ENCODE measurements around the gene FTO.

FTO gene

GRCh38 chr16:53953336-53953735, 249.4 kb downstream of the FTO start:
- H3K27me3 ChIP-seq (ENCODE audit: low read length): no peaks in the 10 kb centered on the region
- no peaks in the 10 kb centered on the region for H3F3A ChIP-seq (ENCODE audit: insufficient read depth)
- H3K79me2 ChIP-seq (ENCODE audit: insufficient read depth, low read length): no peaks in the 10 kb centered on the region
- no peaks in the 10 kb centered on the region for H3K36me3 ChIP-seq (ENCODE audit: low read length)
- no peaks in the 10 kb centered on the region for H4K20me1 ChIP-seq (ENCODE audit: low read depth, low read length)
- no peak overlapping the region for H3K27ac ChIP-seq (ENCODE audit: low read depth, low read length)
- H3K9me3 ChIP-seq (ENCODE audit: insufficient read depth, low read length): no peaks in the 10 kb centered on the region
- no peak overlapping the region for H2AFZ ChIP-seq (ENCODE audit: low read depth, low read length, severe bottlenecking)
- no peak for TF ChIP-seq EZH2phosphoT487 (conservative IDR thresholded peaks at IDR 0.05; ENCODE audit: low read length)
- no peak for TF ChIP-seq CTCF (IDR thresholded peaks at IDR 0.05; ENCODE audit: insufficient read depth, low read length, poor library complexity, severe bottlenecking)
- H3K9me2 ChIP-seq (replicated peaks; ENCODE audit: insufficient read depth, low read length): no peaks in the 10 kb centered on the region
- H3K4me3 ChIP-seq (ENCODE audit: insufficient read depth, low read length, poor library complexity, severe bottlenecking): no peak overlapping the region
- no peak overlapping the region for H3K4me2 ChIP-seq (ENCODE audit: low read depth, low read length, poor library complexity, severe bottlenecking)
- no peak overlapping the region for H3K9ac ChIP-seq (ENCODE audit: low read length)

GRCh38 chr16:53955221-53955875, 251.4 kb downstream of the FTO start:
- no peaks in the 10 kb centered on the region for H4K20me1 ChIP-seq (ENCODE audit: low read depth, low read length)
- H3K27me3 ChIP-seq (ENCODE audit: low read length): no peaks in the 10 kb centered on the region
- H3K36me3 ChIP-seq (ENCODE audit: low read length): no peaks in the 10 kb centered on the region
- no peaks in the 10 kb centered on the region for H3K9me2 ChIP-seq (replicated peaks; ENCODE audit: insufficient read depth, low read length)
- no peak overlapping the region for H3K4me2 ChIP-seq (ENCODE audit: low read depth, low read length, poor library complexity, severe bottlenecking)
- H2AFZ ChIP-seq (ENCODE audit: low read depth, low read length, severe bottlenecking): no peak overlapping the region
- H3K27ac ChIP-seq (ENCODE audit: low read depth, low read length): no peak overlapping the region
- no peaks in the 10 kb centered on the region for H3K79me2 ChIP-seq (ENCODE audit: insufficient read depth, low read length)
- no peaks in the 10 kb centered on the region for H3F3A ChIP-seq (ENCODE audit: insufficient read depth)
- no peaks in the 10 kb centered on the region for H3K9me3 ChIP-seq (ENCODE audit: insufficient read depth, low read length)
- no peak for TF ChIP-seq EZH2phosphoT487 (conservative IDR thresholded peaks at IDR 0.05; ENCODE audit: low read length)
- TF ChIP-seq CTCF (IDR thresholded peaks at IDR 0.05; ENCODE audit: insufficient read depth, low read length, poor library complexity, severe bottlenecking): no peak
- no peak overlapping the region for H3K4me3 ChIP-seq (ENCODE audit: insufficient read depth, low read length, poor library complexity, severe bottlenecking)
- no peak overlapping the region for H3K9ac ChIP-seq (ENCODE audit: low read length)

GRCh38 chr16:53958341-53958880, 254.5 kb downstream of the FTO start:
- Histone ChIP-seq H3K36me3 (ENCODE audit: low read length) (no peaks in the 10 kb centered on the region), H2AFZ (ENCODE audit: low read depth, low read length, severe bottlenecking) (no peak overlapping the region), H3K27me3 (ENCODE audit: low read length) (no peaks in the 10 kb centered on the region), H3K79me2 (ENCODE audit: insufficient read depth, low read length) (no peaks in the 10 kb centered on the region), H3K9me3 (ENCODE audit: insufficient read depth, low read length) (no peaks in the 10 kb centered on the region), H3K4me3 (ENCODE audit: insufficient read depth, low read length, poor library complexity, severe bottlenecking) (no peak overlapping the region), H3K9ac (ENCODE audit: low read length) (no peak overlapping the region), H4K20me1 (ENCODE audit: low read depth, low read length) (no peaks in the 10 kb centered on the region), H3K9me2 (replicated peaks; ENCODE audit: insufficient read depth, low read length) (no peaks in the 10 kb centered on the region), H3K4me2 (ENCODE audit: low read depth, low read length, poor library complexity, severe bottlenecking) (no peak overlapping the region), H3F3A (ENCODE audit: insufficient read depth) (no peaks in the 10 kb centered on the region), H3K27ac (ENCODE audit: low read depth, low read length) (no peak overlapping the region)
- no peak for TF ChIP-seq CTCF (IDR thresholded peaks at IDR 0.05; ENCODE audit: insufficient read depth, low read length, poor library complexity, severe bottlenecking)
- no peak for TF ChIP-seq EZH2phosphoT487 (conservative IDR thresholded peaks at IDR 0.05; ENCODE audit: low read length)
